ENCODE results near the gene FLII. TPM values are rescaled to one million over a fixed set of nuclear protein-coding genes. Genes with fewer than 3 reads are reported as not detected.

Gene FLII
- total and polyA plus RNA-seq, 2 of the 8 experiments (the other 6 are each of a cell fraction or from before 2014, with no cell fraction given), result 300 to 549 TPM

DNA sequence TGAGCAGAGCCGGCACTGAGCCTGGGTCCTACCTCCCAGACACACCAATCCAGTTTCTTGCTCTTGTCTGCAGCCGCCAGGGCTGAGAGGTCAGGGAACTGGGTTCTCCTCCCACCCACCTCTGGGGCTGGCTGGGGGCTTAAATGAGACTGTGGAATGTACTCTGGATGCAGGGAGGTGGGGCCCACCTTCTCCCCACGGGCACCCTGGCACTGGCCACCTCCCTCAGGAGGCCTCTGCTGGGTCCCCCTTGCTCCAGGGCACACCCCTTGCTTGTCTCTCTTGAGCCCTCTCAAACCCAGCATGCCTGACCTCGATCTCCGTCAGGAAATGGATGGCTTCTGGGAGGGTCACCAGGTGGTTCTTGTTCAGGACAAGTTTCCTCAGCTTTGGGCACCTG is 6.4 kb downstream of the FLII start (continued):
- TF ChIP-seq, protein P1, sequence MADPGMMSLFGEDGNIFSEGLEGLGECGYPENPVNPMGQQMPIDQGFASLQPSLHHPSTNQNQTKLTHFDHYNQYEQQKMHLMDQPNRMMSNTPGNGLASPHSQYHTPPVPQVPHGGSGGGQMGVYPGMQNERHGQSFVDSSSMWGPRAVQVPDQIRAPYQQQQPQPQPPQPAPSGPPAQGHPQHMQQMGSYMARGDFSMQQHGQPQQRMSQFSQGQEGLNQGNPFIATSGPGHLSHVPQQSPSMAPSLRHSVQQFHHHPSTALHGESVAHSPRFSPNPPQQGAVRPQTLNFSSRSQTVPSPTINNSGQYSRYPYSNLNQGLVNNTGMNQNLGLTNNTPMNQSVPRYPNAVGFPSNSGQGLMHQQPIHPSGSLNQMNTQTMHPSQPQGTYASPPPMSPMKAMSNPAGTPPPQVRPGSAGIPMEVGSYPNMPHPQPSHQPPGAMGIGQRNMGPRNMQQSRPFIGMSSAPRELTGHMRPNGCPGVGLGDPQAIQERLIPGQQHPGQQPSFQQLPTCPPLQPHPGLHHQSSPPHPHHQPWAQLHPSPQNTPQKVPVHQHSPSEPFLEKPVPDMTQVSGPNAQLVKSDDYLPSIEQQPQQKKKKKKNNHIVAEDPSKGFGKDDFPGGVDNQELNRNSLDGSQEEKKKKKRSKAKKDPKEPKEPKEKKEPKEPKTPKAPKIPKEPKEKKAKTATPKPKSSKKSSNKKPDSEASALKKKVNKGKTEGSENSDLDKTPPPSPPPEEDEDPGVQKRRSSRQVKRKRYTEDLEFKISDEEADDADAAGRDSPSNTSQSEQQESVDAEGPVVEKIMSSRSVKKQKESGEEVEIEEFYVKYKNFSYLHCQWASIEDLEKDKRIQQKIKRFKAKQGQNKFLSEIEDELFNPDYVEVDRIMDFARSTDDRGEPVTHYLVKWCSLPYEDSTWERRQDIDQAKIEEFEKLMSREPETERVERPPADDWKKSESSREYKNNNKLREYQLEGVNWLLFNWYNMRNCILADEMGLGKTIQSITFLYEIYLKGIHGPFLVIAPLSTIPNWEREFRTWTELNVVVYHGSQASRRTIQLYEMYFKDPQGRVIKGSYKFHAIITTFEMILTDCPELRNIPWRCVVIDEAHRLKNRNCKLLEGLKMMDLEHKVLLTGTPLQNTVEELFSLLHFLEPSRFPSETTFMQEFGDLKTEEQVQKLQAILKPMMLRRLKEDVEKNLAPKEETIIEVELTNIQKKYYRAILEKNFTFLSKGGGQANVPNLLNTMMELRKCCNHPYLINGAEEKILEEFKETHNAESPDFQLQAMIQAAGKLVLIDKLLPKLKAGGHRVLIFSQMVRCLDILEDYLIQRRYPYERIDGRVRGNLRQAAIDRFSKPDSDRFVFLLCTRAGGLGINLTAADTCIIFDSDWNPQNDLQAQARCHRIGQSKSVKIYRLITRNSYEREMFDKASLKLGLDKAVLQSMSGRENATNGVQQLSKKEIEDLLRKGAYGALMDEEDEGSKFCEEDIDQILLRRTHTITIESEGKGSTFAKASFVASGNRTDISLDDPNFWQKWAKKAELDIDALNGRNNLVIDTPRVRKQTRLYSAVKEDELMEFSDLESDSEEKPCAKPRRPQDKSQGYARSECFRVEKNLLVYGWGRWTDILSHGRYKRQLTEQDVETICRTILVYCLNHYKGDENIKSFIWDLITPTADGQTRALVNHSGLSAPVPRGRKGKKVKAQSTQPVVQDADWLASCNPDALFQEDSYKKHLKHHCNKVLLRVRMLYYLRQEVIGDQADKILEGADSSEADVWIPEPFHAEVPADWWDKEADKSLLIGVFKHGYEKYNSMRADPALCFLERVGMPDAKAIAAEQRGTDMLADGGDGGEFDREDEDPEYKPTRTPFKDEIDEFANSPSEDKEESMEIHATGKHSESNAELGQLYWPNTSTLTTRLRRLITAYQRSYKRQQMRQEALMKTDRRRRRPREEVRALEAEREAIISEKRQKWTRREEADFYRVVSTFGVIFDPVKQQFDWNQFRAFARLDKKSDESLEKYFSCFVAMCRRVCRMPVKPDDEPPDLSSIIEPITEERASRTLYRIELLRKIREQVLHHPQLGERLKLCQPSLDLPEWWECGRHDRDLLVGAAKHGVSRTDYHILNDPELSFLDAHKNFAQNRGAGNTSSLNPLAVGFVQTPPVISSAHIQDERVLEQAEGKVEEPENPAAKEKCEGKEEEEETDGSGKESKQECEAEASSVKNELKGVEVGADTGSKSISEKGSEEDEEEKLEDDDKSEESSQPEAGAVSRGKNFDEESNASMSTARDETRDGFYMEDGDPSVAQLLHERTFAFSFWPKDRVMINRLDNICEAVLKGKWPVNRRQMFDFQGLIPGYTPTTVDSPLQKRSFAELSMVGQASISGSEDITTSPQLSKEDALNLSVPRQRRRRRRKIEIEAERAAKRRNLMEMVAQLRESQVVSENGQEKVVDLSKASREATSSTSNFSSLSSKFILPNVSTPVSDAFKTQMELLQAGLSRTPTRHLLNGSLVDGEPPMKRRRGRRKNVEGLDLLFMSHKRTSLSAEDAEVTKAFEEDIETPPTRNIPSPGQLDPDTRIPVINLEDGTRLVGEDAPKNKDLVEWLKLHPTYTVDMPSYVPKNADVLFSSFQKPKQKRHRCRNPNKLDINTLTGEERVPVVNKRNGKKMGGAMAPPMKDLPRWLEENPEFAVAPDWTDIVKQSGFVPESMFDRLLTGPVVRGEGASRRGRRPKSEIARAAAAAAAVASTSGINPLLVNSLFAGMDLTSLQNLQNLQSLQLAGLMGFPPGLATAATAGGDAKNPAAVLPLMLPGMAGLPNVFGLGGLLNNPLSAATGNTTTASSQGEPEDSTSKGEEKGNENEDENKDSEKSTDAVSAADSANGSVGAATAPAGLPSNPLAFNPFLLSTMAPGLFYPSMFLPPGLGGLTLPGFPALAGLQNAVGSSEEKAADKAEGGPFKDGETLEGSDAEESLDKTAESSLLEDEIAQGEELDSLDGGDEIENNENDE (IDR thresholded peaks at IDR 0.05; ENCODE audit: insufficient replicate concordance, low read length), result no peak
- TF ChIP-seq TAF7 (optimal IDR thresholded peaks at IDR 0.05; ENCODE audit: borderline replicate concordance, low read depth, low read length) (no peak), POLR2A (IDR thresholded peaks at IDR 0.05; ENCODE audit: control extremely low read depth in 1 of 2, low read depth in 2 of 2, low read length in 2 of 2) (no peak), CBX8 (IDR thresholded peaks at IDR 0.05; ENCODE audit: borderline replicate concordance, low read depth, low read length) (no peak), KDM5A (IDR thresholded peaks at IDR 0.05; ENCODE audit: low read length) (no peak), JUN (IDR thresholded peaks at IDR 0.05; ENCODE audit: low read depth, low read length) (no peak), BACH1 (IDR thresholded peaks at IDR 0.05; ENCODE audit: low read length) (no peak), SP1 (IDR thresholded peaks at IDR 0.05; ENCODE audit: low read depth, low read length) (no peak), SIRT6 (IDR thresholded peaks at IDR 0.05; ENCODE audit: low read length) (no peak), CEBPB (IDR thresholded peaks at IDR 0.05; ENCODE audit: low read depth, low read length) (no peak)
- TF ChIP-seq, protein P2, sequence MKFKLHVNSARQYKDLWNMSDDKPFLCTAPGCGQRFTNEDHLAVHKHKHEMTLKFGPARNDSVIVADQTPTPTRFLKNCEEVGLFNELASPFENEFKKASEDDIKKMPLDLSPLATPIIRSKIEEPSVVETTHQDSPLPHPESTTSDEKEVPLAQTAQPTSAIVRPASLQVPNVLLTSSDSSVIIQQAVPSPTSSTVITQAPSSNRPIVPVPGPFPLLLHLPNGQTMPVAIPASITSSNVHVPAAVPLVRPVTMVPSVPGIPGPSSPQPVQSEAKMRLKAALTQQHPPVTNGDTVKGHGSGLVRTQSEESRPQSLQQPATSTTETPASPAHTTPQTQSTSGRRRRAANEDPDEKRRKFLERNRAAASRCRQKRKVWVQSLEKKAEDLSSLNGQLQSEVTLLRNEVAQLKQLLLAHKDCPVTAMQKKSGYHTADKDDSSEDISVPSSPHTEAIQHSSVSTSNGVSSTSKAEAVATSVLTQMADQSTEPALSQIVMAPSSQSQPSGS (IDR thresholded peaks at IDR 0.05; ENCODE audit: low read length), result no peak
